Endothelial cell of umbilical vein (primary cell): Measurements from ENCODE around the gene PFDN1.

Source experiments
- CTCF ChIP-seq, 2 donors: IDR thresholded peaks; 1 replicate in 1 of 2; 2 replicates in 1 of 2; pipeline ENCODE4 v1.5.1; 2011; ENCODE audit warnings: low read length in 2 of 2, mild to moderate bottlenecking in 2 of 2, moderate library complexity in 2 of 2, control low read depth in 1 of 2, inconsistent platforms in 1 of 2, low read depth in 1 of 2; ENCODE audit not compliant: insufficient read depth in 1 of 2; ENCODE audit errors: extremely low read depth in 1 of 2
- EZH2 ChIP-seq: IDR thresholded peaks from 2 replicates; pipeline ENCODE4 v1.6.1; 2012; ENCODE audit warnings: borderline replicate concordance, low read depth, mild to moderate bottlenecking, moderate library complexity, low read length, inconsistent platforms; ENCODE audit not compliant: severe bottlenecking
- GATA2 ChIP-seq: IDR thresholded peaks from 2 replicates; pipeline ENCODE4 v1.7.0; 2011; ENCODE audit warnings: low read depth, mild to moderate bottlenecking, moderate library complexity, mixed read lengths, low read length; ENCODE audit not compliant: insufficient read length, insufficient read depth
- JUN ChIP-seq: IDR thresholded peaks from 2 replicates; pipeline ENCODE4 v1.6.1; 2011; ENCODE audit warnings: borderline replicate concordance, low read depth; ENCODE audit not compliant: insufficient read length, insufficient read depth
- POLR2A ChIP-seq: IDR thresholded peaks from 2 replicates; pipeline ENCODE4 v1.6.1; 2012; ENCODE audit warnings: low read depth, mild to moderate bottlenecking, control low read depth, low read length
- POLR2AphosphoS5 ChIP-seq: IDR thresholded peaks from 2 replicates; pipeline ENCODE4 v1.6.1; 2012; ENCODE audit warnings: low read depth, mild to moderate bottlenecking, control low read depth, low read length, moderate library complexity; ENCODE audit not compliant: insufficient read depth

DNA sequence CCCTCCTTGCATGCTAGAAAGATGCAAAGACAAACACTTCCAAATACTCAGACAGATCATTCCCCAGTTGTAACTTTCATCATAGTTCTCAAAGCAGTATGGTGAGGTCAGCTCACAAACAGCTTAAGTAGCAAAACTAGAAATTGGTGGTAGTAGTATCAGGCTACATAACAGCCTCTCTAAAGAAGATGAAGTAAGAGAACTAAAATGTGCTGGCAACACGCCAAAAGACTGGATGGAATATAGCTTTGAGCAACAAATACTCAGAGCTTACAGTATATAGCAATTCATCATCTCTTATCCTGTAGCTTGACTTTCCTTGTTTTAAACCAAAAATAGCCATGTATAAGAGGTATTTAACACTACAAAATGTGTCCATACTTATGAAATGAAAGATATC, 7.5 kb downstream of the PFDN1 start:
- TF ChIP-seq POLR2A, result no peak
- TF ChIP-seq CTCF (IDR thresholded peaks at IDR 0.05; ENCODE audit: extremely low read depth in 1 of 2, insufficient read depth in 1 of 2, low read depth in 1 of 2, low read length in 2 of 2), result no peak
- TF ChIP-seq EZH2, result no peak
- TF ChIP-seq JUN, result peak; percentile 78
- no peak for TF ChIP-seq GATA2
- peak; percentile 30 for TF ChIP-seq POLR2AphosphoS5
